ENCODE data around the gene LENG1. TPM values are rescaled to one million over a fixed set of nuclear protein-coding genes. Genes with fewer than 3 reads are reported as not detected.
"Not testable (repeated sequence)": the region's sequence is repeated elsewhere in the genome, so short reads cannot be mapped to it uniquely, and the experiment has no call there.

LENG1 gene
- total RNA-seq, 1 donor from 2014 or later, result 3.7 TPM

DNA sequence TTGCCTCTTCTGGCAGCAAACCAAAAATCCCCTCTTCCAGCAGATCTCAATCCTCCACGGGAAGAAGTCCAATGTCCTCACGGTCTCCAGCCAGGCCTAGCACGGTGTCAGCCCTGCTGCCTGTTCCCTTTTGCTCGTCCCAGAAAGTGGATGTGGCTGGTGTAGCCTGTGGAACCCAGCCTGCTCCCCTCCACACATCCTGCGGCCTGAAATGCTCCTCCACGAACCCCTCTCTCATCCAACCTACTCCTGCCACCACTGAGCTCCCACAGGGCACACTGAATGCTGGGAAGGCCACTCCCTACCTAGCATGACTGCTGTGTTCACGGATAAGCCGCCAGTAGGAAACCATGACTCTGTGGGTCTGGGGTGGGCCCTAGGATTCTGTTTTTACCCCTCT is 26.8 kb upstream of the LENG1 start:
- peaks cover 4% of the 10 kb centered on the region for H3K9me3 Mint-ChIP-seq (ENCODE audit: unreplicated experiment)
- no peak for DNase-seq
- H3K36me3 Mint-ChIP-seq (ENCODE audit: unreplicated experiment), result no peaks in the 10 kb centered on the region
- H3K27me3 Mint-ChIP-seq (ENCODE audit: unreplicated experiment), result peaks cover 18% of the 10 kb centered on the region
- TF ChIP-seq, protein P1, sequence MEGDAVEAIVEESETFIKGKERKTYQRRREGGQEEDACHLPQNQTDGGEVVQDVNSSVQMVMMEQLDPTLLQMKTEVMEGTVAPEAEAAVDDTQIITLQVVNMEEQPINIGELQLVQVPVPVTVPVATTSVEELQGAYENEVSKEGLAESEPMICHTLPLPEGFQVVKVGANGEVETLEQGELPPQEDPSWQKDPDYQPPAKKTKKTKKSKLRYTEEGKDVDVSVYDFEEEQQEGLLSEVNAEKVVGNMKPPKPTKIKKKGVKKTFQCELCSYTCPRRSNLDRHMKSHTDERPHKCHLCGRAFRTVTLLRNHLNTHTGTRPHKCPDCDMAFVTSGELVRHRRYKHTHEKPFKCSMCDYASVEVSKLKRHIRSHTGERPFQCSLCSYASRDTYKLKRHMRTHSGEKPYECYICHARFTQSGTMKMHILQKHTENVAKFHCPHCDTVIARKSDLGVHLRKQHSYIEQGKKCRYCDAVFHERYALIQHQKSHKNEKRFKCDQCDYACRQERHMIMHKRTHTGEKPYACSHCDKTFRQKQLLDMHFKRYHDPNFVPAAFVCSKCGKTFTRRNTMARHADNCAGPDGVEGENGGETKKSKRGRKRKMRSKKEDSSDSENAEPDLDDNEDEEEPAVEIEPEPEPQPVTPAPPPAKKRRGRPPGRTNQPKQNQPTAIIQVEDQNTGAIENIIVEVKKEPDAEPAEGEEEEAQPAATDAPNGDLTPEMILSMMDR (IDR thresholded peaks at IDR 0.05; ENCODE audit: partially characterized antibody, unreplicated experiment), result no peak
- peaks cover 7% of the 10 kb centered on the region for H3K4me1 Mint-ChIP-seq (ENCODE audit: low read depth, unreplicated experiment)
- no peak overlapping the region for H3K27ac Mint-ChIP-seq (ENCODE audit: unreplicated experiment)
- no peak overlapping the region for H3K4me3 Mint-ChIP-seq (ENCODE audit: unreplicated experiment)

- H3K27me3 Mint-ChIP-seq (ENCODE audit: unreplicated experiment), result peaks cover 11% of the 10 kb centered on the region
- H3K4me1 Mint-ChIP-seq (ENCODE audit: low read depth, unreplicated experiment), result peaks cover 23% of the 10 kb centered on the region
- no peak overlapping the region for H3K4me3 Mint-ChIP-seq (ENCODE audit: unreplicated experiment)
- peaks cover 2% of the 10 kb centered on the region for H3K9me3 Mint-ChIP-seq (ENCODE audit: unreplicated experiment)
- H3K27ac Mint-ChIP-seq (ENCODE audit: unreplicated experiment), result no peak overlapping the region
- TF ChIP-seq, protein P1 (IDR thresholded peaks at IDR 0.05; ENCODE audit: partially characterized antibody, unreplicated experiment), result no peak
- no peak for DNase-seq
- H3K36me3 Mint-ChIP-seq (ENCODE audit: unreplicated experiment), result no peaks in the 10 kb centered on the region
Observed at GRCh38 chr19:54183431-54183830, 23.9 kb upstream of the LENG1 start.

GRCh38 chr19:54181894-54182293 is 22.4 kb upstream of the LENG1 start:
- not testable (repeated sequence) for DNase-seq; H3K4me3 Mint-ChIP-seq (ENCODE audit: unreplicated experiment); H3K36me3 Mint-ChIP-seq (ENCODE audit: unreplicated experiment); H3K27me3 Mint-ChIP-seq (ENCODE audit: unreplicated experiment); H3K27ac Mint-ChIP-seq (ENCODE audit: unreplicated experiment); H3K9me3 Mint-ChIP-seq (ENCODE audit: unreplicated experiment)
- H3K4me1 Mint-ChIP-seq (ENCODE audit: low read depth, unreplicated experiment), result peaks cover 19% of the 10 kb centered on the region

DNA sequence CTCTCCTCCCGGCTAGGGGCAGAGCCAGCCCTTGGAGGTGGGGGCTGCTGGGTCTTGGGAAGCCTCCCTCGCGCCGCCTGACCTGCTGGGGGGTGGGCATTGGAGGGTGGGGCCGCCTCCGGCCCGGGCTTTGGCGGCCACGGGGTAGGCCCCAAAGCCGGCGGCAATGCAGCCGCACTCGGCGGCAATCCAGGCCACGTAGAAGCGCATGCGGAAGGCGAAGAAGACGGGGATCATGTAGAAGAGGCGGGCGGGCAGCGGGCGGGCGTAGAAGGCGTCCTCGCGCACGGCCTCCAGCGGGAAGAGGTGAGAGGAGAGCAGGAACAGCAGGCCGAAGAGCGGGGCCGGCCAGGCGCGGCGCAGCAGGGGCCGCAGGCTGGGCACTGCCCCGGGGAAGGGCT is 21.2 kb upstream of the LENG1 start:
- Mint-ChIP-seq H3K4me3 (ENCODE audit: unreplicated experiment) (no peak overlapping the region), H3K27me3 (ENCODE audit: unreplicated experiment) (peaks cover 6% of the 10 kb centered on the region), H3K36me3 (ENCODE audit: unreplicated experiment) (no peaks in the 10 kb centered on the region), H3K27ac (ENCODE audit: unreplicated experiment) (no peak overlapping the region), H3K9me3 (ENCODE audit: unreplicated experiment) (peaks cover 2% of the 10 kb centered on the region), H3K4me1 (ENCODE audit: low read depth, unreplicated experiment) (peaks cover 19% of the 10 kb centered on the region)
- DNase-seq, result no peak
- TF ChIP-seq, protein P1 (IDR thresholded peaks at IDR 0.05; ENCODE audit: partially characterized antibody, unreplicated experiment), result no peak

GRCh38 chr19:54179921-54180461 is 20.5 kb upstream of the LENG1 start:
- peaks cover 6% of the 10 kb centered on the region for H3K27me3 Mint-ChIP-seq (ENCODE audit: unreplicated experiment)
- H3K27ac Mint-ChIP-seq (ENCODE audit: unreplicated experiment), result peak overlapping the region; percentile 90
- H3K36me3 Mint-ChIP-seq (ENCODE audit: unreplicated experiment), result no peaks in the 10 kb centered on the region
- peak; percentile 85 for DNase-seq
- peaks cover 2% of the 10 kb centered on the region for H3K9me3 Mint-ChIP-seq (ENCODE audit: unreplicated experiment)
- peaks cover 19% of the 10 kb centered on the region for H3K4me1 Mint-ChIP-seq (ENCODE audit: low read depth, unreplicated experiment)
- H3K4me3 Mint-ChIP-seq (ENCODE audit: unreplicated experiment), result peak overlapping the region; percentile 78
- TF ChIP-seq, protein P1 (IDR thresholded peaks at IDR 0.05; ENCODE audit: partially characterized antibody, unreplicated experiment), result peak; percentile 40

All from glutamatergic neuron (in vitro differentiated cells).